Suppressor macrophage treated with lipopolysaccharide for 4 hours (primary cell): ENCODE measurements around the gene PILRB.
A peak's percentile ranks its signal among the peaks of the same experiment; 100 is the strongest.
"Not testable (repeated sequence)": the region's sequence is repeated elsewhere in the genome, so short reads cannot be mapped to it uniquely, and the experiment has no call there.

ENCODE experiments used
- DNase-seq: peaks from one replicate; pipeline ENCODE4 v3.0.0-alpha.2; 2020

PILRB gene

DNA sequence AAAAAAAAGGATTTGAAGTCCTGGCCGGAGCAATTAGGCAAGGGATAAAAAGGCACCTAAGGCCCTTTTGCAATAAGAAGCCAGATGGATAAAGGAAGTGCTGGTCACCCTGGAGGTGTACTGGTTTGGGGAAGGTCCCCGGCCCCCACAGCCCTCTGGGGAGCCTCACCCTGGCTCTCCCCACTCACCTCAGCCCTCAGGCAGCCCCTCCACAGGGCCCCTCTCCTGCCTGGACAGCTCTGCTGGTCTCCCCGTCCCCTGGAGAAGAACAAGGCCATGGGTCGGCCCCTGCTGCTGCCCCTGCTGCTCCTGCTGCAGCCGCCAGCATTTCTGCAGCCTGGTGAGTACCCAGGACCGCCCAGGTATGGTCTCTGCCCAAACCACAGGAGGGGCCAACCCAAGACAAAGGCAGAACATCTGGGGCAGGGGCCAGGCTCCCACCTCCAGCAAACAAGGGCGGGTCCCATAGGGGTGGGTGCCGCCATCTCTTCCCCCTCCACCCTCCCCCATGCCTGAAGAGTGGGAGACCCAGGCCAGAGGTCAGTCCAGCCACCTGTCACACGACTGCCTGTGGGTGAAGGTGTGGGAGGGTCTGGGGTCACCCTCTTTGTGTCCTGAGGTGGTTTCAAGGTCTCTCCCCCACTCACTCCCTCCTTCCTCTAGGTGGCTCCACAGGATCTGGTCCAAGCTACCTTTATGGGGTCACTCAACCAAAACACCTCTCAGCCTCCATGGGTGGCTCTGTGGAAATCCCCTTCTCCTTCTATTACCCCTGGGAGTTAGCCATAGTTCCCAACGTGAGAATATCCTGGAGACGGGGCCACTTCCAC is at the start of gene PILRB:
Gene PILRB, plus strand, starts transcription at position 91 of the 830 bp plus-strand sequence. Its CDS starts 186 bp downstream, at position 277.
- no peak for DNase-seq

DNA sequence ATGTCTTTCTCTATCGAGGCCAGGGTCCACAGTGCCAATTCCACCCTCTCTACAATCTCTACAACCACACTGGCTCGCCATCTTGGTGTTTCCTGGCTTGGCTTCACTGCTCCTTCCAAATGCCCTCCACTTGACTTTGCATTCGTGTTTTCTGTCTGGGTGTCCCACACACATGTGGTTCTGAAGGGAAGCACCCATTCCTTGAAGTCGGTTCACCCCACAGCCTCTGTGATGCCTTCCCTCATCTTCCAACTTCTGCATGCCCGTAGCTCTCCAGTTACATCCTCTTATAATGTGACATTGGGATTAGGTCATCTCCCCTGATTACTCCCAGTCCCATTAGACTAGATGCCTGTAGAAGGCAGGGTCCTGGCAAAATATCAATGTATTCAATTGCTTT is 39.6 kb upstream of the PILRB start:
- DNase-seq, result not testable (repeated sequence)

DNA sequence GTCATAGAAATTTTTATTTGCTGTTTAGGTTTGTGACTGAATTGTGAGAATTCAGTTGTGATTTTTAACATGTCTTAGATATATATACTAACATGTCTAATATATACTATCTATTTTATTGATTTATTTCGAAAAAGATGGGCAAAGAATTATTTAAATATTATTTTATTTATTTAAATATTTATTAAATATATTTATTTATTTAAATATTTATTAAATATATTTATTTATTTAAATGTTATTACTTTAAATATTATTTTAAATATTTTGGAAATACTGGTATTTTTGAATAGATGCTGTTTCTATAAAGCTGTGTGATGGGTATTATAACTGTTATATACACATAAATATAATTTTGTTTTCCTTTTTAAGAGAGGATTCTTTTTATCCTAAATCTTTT is 36.3 kb upstream of the PILRB start:
- DNase-seq, result not testable (repeated sequence)

DNA sequence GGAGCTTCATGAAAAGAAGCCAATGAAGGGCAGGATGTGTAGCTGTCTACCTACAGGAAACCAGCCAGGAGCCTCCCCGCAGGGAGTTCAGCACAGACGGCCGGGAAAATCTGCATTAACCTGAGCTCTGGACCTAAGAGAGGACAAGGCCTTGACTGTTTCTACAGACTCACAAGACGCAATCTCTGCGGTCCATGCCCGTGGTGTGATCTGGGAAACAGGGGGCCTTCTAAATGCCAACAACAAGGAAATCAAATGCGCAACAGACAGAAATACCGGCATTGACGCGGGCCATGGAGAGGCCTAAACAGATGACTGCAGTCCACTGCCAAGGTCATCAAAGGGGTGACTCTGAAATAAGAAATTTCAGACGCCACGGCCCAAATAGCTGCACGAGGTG is 33.7 kb upstream of the PILRB start:
- DNase-seq, result not testable (repeated sequence)

DNA sequence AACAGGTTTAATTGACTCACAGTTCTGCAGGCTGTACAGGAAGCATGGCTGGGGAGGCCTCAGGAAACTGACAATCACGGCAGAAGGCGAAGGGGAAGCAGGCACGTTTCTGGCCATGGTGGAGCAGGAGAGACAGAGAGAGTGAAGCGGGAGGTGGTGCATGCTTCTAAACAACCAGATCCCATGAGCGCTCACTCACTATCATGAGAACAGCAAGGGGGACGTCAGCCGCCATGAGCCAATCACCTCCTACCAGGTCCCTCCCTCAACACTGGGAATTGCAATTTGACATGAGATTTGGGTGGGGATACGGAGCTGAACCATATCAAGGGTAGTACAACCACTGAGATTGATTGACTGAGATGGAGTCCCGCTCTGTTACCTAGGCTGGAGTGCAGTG is 32.2 kb upstream of the PILRB start:
- not testable (repeated sequence) for DNase-seq

DNA sequence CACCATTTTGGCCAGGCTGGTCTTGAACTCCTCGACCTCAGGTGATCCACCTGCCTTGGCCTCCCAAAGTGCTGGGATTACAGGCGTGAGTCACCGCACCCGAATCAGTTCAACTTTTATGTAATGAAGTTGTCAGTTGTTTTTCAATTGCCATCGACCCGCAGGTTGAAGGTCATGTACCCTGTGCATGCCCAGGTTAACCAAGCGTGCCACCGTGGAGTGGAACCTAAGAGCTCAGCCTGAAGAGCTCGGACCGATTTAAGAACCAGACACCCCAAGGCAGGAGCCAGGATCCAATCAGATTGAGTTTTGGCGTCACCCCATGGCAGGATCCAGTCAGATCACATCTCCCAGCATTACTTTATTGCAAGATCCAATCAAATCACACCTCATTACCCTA is 31.0 kb upstream of the PILRB start:
- DNase-seq, result not testable (repeated sequence)

DNA sequence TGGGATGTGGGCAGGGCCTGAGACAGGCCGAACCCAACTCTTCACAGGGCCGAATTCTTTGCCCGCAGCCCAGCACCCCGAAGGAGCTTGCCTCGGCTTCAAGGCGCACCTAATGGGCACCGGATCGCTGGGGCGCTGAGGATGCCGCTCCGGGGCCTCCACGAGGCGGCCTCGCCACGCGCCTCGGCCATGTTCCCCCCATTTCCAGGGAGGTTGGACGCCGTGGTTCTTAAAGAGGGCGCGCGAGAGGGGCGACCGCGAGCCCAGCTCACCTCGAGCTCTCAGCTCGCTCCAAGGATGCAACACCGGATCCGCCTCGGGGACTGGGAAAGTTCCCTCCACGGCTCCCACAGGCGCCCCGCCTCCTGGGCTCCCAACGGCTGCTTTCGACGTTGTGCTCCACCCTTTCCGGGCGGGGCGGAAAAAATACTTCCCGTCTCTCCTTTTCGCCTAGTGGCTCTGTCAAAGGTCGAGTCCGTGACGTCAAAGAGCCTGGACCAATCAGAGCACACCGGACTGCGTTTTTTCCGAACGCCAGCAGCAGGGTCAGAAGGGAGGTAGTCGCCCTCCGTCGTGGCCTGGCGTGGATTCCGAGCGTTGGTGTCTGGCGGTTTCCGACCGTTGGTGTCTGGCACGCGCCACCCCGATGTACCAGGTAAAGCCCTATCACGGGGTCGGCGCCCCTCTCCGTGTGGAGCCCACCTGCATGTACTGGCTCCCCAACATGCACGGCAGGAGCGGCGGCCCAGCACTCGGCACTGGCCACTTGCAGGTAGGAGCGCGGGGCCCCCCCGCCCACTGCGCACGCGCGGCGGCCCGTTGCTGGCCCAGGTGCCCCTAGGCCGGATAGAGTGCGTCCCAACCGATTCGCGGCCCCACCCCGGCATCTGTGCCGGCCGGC is 22.1 kb upstream of the PILRB start:
- peak; percentile 93 for DNase-seq

DNA sequence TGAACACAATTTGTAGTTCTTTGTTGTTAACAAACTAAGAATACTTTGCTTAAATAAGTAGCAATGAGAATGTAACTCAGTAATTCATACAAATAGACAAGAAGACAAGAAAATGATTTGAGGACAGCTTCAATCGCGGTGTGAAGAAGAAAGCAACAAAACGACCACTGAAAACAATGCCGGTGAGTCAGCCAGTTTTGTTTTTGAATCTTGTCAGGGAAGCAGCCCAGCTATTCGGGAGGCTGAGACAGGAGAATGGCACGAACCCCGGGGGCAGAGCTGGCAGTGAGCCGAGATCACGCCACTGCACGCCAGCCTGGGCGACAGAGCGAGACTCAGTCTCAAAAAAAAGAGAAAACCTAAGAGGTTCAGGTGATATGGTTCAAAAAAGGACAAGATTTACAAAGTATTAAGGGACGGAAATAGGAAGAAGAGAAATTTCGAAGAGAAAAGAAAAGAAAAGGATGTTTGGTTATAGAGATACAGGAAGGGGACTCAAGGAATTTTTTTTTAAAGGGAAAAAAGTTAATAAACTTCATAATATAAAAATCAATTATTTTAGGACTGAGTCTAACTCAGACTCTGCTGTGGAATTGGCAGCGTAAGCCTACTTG is 19.7 kb upstream of the PILRB start:
- not testable (repeated sequence) for DNase-seq

DNA sequence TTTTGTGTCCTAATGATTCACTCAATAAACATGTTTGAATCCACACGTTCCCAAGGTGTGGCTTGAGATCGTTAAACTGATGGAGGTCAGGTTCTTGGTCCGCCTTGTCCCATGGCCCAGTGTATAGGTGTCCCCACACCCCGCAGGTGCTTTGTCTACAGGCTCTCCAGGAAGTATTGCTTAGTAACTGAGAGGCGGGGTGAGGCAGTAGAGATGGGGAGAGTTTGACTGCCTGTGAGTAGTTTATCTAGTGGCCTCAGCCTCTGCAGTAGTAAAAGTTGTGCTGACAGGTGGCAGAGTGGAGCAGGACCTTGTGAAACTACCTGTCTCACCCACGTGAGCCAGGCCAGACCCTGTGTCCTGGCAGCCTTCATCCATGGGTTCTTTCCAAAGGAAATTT is 16.6 kb upstream of the PILRB start:
- not testable (repeated sequence) for DNase-seq

DNA sequence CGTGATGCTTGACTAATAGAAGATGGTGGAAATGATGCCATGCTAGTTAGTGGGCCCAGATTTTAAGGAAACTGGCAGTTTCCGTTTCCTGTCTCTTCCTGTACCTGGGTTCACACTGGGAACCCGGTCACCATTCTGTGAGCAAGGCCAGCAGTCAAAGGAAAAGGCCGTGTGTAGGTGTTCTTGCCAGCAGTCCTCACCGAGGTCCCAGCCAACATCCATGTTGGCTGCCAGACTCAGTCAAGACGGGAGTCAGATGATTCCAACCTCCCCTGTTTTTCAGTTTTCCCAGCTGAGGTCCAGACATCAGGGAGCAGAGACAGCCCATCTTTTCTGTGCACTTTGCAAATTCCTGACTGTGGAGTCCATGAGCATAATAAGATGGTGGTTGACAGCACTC is 15.2 kb upstream of the PILRB start:
- DNase-seq, result no peak

DNA sequence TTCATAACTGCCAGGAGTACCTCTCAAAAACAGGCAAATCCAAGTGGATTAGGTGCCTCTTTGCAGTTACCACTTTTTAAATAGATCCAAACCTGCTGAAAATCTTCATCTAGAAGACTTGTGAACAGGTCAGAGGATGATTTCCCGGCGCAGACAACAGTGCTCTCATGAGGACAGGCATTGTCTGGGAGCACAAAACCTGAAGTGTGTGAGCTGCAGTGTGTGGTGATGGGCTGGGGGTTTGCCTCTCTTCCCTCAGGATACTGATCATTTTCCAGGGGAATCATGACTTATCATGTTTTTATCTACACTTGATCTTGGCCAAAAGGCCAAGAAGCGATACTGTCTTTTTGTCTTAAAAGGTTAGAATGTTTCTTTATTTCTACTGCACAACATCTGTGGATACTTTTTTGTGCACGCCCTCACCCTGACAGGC is 13.8 kb upstream of the PILRB start:
- DNase-seq, result not testable (repeated sequence)

DNA sequence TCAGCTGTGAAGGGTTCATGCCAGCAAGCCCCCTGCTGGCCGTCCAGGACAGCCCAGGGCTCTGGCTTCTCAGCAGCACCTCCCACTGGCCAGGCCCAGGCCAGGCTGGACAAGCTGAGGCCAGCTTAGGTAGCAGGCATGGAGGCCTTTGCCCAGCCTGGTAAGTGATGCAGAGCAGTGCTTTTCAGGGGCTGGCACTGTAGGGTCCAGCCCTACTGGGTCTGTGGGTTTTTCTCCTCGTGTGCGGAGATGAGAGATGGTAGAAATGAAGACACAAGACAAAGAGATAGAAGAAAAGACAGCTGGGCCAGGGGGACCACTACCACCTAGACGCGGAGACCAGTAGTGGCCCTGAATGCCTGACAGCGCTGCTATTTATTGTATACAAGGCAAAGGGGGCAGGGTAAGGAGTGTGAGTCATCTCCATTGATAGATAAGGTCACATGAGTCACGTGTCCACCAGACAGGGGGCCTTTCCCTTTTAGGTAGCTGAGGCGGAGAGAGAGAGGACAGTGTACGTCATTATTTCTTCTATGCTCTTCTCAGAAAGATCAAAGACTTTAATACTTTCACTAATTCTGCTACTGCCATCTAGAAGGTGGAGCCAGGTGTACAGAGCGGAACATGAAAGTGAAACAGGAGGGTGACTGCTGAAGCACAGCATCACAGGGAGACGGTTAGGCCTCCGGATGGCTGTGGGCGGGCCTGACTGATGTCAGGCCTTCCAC is 13.2 kb upstream of the PILRB start:
- DNase-seq, result peak; percentile 44

DNA sequence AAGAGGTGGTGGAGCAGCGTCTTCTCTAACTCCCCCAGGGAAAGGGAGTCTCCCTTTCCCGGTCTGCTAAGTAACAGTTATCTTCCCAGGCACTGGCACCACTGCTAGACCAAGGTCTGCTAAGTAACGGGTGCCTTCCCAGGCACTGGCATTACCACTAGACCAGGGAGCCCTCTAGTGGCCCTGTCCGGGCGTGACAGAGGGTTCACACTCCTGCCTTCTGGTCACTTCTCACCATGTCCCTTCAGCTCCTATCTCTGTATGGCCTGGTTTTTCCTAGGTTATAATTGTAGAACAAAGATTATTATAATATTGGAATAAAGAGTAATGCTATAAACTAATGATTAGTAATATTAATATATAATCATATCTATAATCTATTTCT is 12.6 kb upstream of the PILRB start:
- peak; percentile 51 for DNase-seq

DNA sequence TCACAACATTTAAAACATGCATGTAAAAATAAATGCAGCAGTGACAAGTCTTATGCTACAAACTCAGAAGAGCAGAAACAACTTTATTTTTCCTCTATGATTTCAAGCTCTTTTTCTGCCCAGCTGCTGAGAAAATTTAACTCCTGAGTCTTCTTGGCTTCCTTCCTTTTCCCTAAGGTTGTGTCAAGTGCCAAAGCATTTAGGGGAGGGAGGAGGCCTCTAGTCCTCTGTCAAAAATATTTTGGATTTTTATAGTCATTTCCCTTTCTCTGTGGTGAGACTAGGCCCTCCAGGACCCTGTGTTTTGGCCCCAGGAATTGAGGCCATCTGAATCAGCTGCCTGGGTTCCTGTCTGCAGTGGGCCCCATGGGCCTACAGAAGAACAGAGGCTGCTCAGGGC is 11.0 kb upstream of the PILRB start:
- no peak for DNase-seq

DNA sequence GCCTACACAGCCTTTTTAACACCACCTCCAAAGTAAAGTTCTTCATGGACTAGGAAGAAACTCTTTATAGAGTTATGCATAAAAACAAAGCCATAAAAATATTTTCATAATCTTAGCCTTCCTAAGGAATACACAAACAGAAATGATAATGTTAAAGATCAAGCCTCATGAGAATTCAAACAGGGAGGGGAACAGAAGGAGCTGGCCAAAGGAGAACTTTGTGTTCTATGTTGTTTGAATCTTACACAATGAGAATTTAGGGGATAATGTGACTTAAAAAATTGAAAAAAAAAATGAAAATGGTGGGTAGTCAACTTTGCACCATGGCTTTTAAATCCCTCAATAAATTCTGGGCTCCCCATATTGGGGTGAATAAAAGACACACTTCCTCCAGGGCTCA is 9.1 kb upstream of the PILRB start:
- DNase-seq, result no peak

DNA sequence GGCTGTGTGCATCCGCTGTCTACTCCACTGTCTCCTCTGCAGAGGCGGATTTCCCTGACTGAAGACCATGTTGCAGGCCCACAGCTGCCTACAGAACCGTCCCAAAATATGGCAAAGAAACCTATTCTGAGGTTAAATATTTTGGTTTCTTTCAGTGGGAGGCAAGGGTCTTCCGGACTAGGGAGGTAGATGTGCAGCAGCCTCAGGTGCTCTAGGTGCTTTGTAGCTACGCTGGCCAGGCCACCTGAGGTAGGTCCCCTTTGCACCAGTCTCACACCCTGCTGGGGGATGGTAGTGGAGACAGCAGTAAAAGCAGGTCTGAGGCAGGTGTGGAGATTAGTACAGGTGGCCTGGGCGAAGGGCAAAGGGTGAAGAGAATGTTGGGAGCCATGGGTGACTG is 8.2 kb upstream of the PILRB start:
- no peak for DNase-seq

DNA sequence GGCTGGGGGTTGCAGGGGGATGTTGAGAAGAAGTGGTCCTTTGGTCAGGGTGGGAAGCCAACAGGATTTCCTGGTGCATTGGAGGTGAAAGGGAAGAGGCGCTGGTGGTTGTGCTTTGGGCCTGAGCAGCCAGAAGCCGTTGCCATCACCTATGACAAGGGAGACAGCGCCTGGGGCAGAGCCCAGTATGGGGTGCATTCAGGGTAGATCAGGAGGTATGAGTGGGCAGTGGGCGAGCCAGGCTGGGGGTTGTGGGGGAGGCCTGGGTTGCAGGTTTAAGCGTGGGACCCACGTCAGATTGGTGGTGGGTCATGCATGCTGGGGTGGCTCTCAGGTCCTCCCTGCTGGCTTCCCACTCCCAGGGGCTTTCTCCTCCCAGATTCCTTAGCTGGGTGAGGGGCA is 6.3 kb upstream of the PILRB start:
- DNase-seq, result no peak

DNA sequence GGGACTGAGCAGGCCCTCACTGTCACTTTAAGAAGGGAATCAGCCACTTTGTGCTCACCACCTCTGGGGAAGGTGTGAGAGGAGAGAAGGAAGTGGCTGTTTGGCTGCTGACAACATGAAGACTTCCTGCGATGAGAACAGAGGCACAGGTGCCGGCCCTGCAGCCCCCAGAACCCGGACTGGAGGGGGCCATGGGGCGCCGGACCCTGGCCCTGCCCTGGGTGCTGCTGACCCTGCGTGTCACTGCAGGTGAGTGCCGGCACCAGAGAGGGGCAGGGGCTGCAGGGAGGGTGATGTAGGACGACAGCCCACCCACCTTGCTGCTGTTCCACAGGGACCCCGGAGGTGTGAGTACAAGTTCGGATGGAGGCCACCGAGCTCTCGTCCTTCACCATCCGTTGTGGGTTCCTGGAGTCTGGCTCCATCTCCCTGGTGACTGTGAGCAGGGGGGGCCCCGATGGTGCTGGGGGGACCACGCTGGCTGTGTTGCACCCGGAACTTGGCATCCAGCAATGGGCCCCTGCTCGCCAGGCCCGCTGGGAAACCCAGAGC is 5.6 kb upstream of the PILRB start:
- not testable (repeated sequence) for DNase-seq

DNA sequence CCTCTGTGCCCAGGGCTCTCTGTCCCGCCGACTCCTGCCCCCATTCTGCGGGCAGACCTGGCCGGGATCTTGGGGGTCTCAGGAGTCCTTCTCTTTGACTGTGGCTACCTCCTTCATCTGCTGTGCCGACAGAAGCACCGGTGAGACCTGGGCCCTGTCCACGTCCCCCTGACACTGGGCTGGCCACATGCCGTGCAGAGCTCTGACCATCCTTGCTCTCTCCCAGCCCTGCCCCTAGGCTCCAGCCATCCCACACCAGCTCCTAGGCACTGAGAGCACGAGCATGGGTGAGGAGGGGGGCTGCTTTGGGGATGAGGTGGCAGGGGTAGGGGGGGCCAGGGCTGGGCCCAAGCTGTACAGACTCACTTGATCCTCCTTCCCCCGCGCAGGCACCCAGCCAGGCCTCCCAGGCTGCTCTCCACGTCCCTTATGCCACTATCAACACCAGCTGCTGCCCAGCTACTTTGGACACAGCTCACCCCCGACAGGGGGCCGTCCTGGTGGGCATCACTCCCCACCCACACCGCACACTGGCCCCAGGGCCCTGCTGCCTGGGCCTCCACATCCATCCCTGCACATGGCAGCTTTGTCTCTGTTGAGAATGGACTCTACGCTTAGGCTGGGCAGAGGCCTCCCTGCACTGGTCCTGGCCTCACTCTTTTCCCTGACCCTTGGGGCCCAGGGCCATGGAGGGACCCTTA is 4.8 kb upstream of the PILRB start:
- DNase-seq, result no peak

DNA sequence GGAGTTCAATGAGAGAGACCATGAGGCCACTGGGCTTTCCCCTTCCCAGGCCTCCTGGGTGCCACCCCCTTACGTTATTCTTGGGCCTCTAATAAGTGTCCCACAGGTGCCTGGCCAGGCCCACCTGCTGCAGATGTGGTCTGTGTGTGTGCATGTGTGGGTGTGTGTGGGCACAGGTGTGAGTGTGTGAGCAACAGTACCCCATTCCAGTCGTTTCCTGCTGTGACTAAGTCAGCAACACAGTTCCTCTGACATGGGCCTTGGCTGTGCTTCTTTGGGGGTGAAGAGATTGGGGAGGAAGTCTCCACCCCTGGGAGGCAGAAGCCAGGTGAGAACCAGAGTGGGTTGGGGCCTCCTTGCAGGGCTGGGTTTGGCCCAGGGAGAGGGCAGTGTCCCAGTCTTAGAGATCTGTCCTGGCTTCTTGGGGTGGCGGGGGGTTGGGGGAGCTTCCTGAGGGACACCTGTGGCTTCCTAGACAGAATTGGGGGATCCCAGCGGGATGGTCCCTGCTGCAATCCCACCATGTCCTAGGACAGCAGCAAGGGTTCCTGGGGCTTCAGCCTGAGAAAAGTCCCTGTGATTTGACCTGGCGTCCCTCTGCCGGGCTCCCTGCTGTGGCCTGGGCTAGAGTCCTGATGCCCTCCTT is 4.1 kb upstream of the PILRB start:
- DNase-seq, result no peak

DNA sequence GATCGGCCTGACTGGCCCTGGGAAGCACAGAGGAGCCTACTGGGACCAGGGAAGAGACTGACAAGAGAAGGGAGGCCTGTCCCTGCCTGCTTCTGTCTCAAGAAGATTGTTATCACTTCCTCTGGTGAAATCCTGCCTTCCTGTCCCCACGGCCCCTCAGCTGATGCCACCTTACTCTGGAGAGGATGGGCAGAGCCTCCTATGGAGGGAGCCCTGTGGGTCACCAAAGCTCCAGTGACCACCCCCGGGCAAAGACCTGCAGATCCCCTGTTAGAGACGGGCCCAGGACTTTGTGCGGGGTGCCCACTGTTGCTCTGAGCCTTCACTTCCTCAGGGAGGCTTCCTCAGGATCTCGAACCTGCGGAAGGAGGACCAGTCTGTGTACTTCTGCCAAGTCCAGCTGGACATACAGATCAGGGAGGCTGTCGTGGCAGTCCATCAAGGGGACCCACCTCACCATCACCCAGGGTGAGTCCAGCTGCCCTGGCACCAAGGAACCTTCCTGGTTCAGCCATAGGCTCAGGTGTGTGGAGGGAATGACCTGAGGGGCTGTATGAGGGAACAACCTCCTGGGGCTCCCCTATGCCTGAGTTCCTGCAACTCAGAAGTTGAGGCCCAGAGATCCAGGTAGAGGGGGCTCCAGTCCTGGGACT is 1.4 kb upstream of the PILRB start:
- no peak for DNase-seq
